Nephron (organoid): Measurements from ENCODE around the gene LPAR1.
A peak's percentile ranks its signal among the peaks of the same experiment; 100 is the strongest.

ENCODE experiments used
- H3K27ac Mint-ChIP-seq, 3 experiments: 2 replicates each; pipeline ENCODE4 v1.8.0; 2020; ENCODE audit warnings: mixed read lengths in 3 of 3, mild to moderate bottlenecking in 2 of 3, moderate library complexity in 1 of 3
- H3K27me3 Mint-ChIP-seq: 2 replicates; pipeline ENCODE4 v1.8.0; 2021; ENCODE audit warnings: low read depth, mild to moderate bottlenecking, moderate library complexity, mixed read lengths
- H3K36me3 Mint-ChIP-seq: 2 replicates; pipeline ENCODE4 v1.8.0; 2020; ENCODE audit warnings: low read depth, mixed read lengths
- H3K4me1 Mint-ChIP-seq: 2 replicates; pipeline ENCODE4 v1.8.0; 2020; ENCODE audit warnings: mixed read lengths
- H3K4me3 Mint-ChIP-seq, 3 experiments: 2 replicates each; pipeline ENCODE4 v1.8.0; 2020; ENCODE audit warnings: mild to moderate bottlenecking in 3 of 3, mixed read lengths in 3 of 3, moderate library complexity in 2 of 3
- H3K9me3 Mint-ChIP-seq: 2 replicates; pipeline ENCODE4 v1.8.0; 2020; ENCODE audit warnings: mixed read lengths
- TF ChIP-seq, protein P1 (sequence below), 3 experiments: fragments of 200-600 bp; sonication (generic); IDR thresholded peaks; one replicate each; pipeline ENCODE4 v1.5.0; 2021; ENCODE audit warnings: antibody characterized with exemption in 3 of 3; ENCODE audit not compliant: unreplicated experiment in 3 of 3

The LPAR1 gene

GRCh38 chr9:111069183-111069582, 30.9 kb upstream of the LPAR1 start:
- no peaks in the 10 kb centered on the region for H3K36me3 Mint-ChIP-seq
- H3K4me3 Mint-ChIP-seq, result no peak overlapping the region
- peaks cover 4% of the 10 kb centered on the region for H3K27me3 Mint-ChIP-seq
- H3K27ac Mint-ChIP-seq, result peak overlapping the region; percentile 88 to 98 (median 98)
- H3K9me3 Mint-ChIP-seq, result no peaks in the 10 kb centered on the region
- TF ChIP-seq, protein P1, sequence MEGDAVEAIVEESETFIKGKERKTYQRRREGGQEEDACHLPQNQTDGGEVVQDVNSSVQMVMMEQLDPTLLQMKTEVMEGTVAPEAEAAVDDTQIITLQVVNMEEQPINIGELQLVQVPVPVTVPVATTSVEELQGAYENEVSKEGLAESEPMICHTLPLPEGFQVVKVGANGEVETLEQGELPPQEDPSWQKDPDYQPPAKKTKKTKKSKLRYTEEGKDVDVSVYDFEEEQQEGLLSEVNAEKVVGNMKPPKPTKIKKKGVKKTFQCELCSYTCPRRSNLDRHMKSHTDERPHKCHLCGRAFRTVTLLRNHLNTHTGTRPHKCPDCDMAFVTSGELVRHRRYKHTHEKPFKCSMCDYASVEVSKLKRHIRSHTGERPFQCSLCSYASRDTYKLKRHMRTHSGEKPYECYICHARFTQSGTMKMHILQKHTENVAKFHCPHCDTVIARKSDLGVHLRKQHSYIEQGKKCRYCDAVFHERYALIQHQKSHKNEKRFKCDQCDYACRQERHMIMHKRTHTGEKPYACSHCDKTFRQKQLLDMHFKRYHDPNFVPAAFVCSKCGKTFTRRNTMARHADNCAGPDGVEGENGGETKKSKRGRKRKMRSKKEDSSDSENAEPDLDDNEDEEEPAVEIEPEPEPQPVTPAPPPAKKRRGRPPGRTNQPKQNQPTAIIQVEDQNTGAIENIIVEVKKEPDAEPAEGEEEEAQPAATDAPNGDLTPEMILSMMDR (IDR thresholded peaks at IDR 0.05; ENCODE audit: unreplicated experiment in 3 of 3), result no peak
- peaks cover 38% of the 10 kb centered on the region for H3K4me1 Mint-ChIP-seq

DNA sequence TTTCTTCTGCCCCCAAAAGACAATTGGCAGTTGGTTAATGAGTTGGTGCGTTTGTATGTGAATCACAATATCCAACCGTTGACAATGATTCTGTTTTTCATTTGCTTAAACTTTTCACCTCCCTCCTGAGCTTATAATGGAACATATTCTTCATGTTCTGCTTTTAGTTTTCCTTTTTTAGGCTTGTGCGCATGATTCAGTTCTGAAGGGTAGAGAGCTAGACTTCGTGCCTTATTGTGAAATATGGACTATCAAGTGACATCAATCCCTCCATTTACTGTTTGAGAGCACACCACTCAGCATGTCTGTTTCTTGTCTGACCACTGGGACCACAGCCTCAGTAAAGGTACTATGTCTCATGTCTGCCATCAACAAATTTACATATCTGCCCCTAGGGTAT, 30.5 kb upstream of the LPAR1 start:
- Mint-ChIP-seq H3K27me3 (peaks cover 4% of the 10 kb centered on the region), H3K36me3 (no peaks in the 10 kb centered on the region), H3K4me3 (peak overlapping the region in 1 of 3 experiments; percentile 3), H3K27ac (peak overlapping the region; percentile 88 to 98 (median 98)), H3K9me3 (no peaks in the 10 kb centered on the region), H3K4me1 (peaks cover 39% of the 10 kb centered on the region)
- TF ChIP-seq, protein P1 (IDR thresholded peaks at IDR 0.05; ENCODE audit: unreplicated experiment in 3 of 3), result no peak

DNA sequence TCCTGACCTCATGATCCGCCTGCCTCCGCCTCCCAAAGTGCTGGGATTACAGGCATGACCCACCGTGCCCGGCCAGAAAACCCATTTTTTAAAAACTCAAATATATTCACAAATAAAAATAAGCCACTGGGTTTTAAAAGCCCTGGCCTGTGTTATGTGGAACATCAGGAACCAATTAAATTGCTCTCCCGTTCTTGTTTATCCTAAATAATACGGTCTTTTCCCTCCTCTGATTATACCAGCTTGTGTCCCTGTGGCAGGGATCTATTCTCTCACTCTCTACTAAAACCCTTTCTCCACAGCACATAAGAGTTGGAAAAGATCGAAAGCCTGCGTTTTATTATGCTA, 30.1 kb upstream of the LPAR1 start:
- Mint-ChIP-seq H3K4me3 (peak overlapping the region in 1 of 3 experiments; percentile 3), H3K4me1 (peaks cover 43% of the 10 kb centered on the region), H3K36me3 (no peaks in the 10 kb centered on the region), H3K9me3 (no peaks in the 10 kb centered on the region), H3K27ac (peak overlapping the region; percentile 88 to 98 (median 98)), H3K27me3 (peaks cover 4% of the 10 kb centered on the region)
- TF ChIP-seq, protein P1 (IDR thresholded peaks at IDR 0.05; ENCODE audit: unreplicated experiment in 3 of 3), result no peak

GRCh38 chr9:111066468-111066867, 28.2 kb upstream of the LPAR1 start:
- no peaks in the 10 kb centered on the region for H3K36me3 Mint-ChIP-seq
- no peaks in the 10 kb centered on the region for H3K9me3 Mint-ChIP-seq
- TF ChIP-seq, protein P1 (IDR thresholded peaks at IDR 0.05; ENCODE audit: unreplicated experiment in 3 of 3), result no peak
- peak overlapping the region; percentile 3 to 16 (median 4) for H3K4me3 Mint-ChIP-seq
- peak overlapping the region; percentile 94 to 98 (median 98) for H3K27ac Mint-ChIP-seq
- peaks cover 47% of the 10 kb centered on the region for H3K4me1 Mint-ChIP-seq
- H3K27me3 Mint-ChIP-seq, result peaks cover 4% of the 10 kb centered on the region

DNA sequence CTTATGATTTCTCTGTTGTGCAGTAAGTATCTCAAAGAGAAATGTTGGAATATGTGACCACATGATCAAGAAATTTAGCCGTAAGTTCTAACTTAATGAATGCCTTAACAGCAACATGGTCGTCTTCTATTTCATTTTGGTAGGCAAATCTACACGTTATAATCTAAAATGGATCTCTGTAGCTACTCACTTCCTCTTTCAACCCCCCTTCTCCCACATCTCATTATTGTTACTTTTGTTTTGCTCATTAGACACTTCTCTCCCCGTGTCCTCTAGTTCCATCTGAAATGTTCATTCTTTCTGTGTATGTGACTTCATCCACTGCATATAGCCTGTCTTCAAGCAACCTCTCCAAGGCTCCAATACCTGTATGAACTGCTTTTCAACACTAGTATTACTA, 27.1 kb upstream of the LPAR1 start:
- TF ChIP-seq, protein P1 (IDR thresholded peaks at IDR 0.05; ENCODE audit: unreplicated experiment in 3 of 3), result no peak
- no peak overlapping the region for H3K4me3 Mint-ChIP-seq
- peak overlapping the region; percentile 31 to 98 (median 98) for H3K27ac Mint-ChIP-seq
- H3K27me3 Mint-ChIP-seq, result peaks cover 4% of the 10 kb centered on the region
- H3K4me1 Mint-ChIP-seq, result peaks cover 47% of the 10 kb centered on the region
- no peaks in the 10 kb centered on the region for H3K36me3 Mint-ChIP-seq
- no peaks in the 10 kb centered on the region for H3K9me3 Mint-ChIP-seq

DNA sequence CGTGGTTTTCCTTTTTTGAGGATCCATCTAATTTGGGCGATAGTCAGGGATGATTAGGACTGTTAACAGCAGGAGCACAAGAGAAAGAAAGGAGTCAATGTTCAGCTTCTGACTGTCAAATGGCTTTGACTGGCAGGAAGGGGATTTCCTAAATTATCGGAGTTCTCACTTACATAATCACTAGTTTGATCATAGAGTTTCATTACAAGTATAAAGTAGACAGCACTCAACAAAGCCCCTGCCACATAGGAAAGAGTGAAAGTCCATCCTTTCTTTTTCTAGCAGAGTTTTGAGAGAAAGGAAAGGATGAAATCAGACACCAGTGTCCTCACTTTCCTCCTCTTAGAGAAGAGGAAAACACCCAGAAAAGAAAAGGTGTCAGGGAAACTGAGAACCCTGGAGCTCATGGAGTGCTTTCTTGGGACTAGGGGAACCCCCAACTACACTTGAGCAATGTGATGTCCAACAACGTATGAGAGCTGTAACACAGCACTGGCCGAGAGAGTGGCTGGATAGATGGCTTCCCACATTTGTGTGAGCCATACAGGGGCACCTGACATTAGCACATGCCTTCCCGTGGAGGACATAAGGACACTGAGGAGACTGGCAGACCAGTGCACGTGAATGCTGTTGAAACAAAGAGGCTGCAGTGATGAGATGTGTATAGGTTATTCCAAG, 26.0 kb upstream of the LPAR1 start:
- peak overlapping the region in 1 of 3 experiments; percentile 8 for H3K27ac Mint-ChIP-seq
- H3K36me3 Mint-ChIP-seq, result peaks cover 3% of the 10 kb centered on the region
- no peak overlapping the region for H3K4me3 Mint-ChIP-seq
- H3K4me1 Mint-ChIP-seq, result peaks cover 44% of the 10 kb centered on the region
- TF ChIP-seq, protein P1 (IDR thresholded peaks at IDR 0.05; ENCODE audit: unreplicated experiment in 3 of 3), result no peak
- H3K27me3 Mint-ChIP-seq, result no peaks in the 10 kb centered on the region
- H3K9me3 Mint-ChIP-seq, result peaks cover 4% of the 10 kb centered on the region
